ENCODE measurements around the gene SUSD6. TPM values are rescaled to one million over a fixed set of nuclear protein-coding genes. Genes with fewer than 3 reads are reported as not detected.

Gene SUSD6
- 24.1 and 43.3 TPM in 2 replicates for total RNA-seq (2021)
- Bru-seq, nascent RNA: percentile 67 among the genes with signal in this experiment
- percentile 76 among the genes with signal in this experiment for BruChase-seq, experiment 1, labeled RNA remaining after a 2-hour chase
- BruChase-seq, experiment 2, labeled RNA remaining after a 6-hour chase: percentile 62 among the genes with signal in this experiment
- long read RNA-seq, full-length matches to known transcripts: 3 of 15 reads
- long read RNA-seq, partial matches to known transcripts: 10 of 15 reads
- long read RNA-seq, other reads (novel, unspliced or antisense): 2 of 15 reads

GRCh38 chr14:69611172-69612013 is at the start of gene SUSD6:
TSS of gene SUSD6 (plus strand) at chr14:69611596. CDS start at chr14:69658593, 46,997 bp downstream.
- intact Hi-C loops (cut with micrococcal nuclease; ENCODE audit: unreplicated experiment): loop anchor here (1.0 to 2.0 kb wide), 4 partner anchors 19 to 105 kb away; no protein-coding TSS in a partner anchor
- Histone ChIP-seq H3K4me1 (replicated peaks; ENCODE audit: insufficient read depth) (peaks cover 17% of the 10 kb centered on the region), H3K9me2 (ENCODE audit: insufficient read depth) (no peaks in the 10 kb centered on the region), H3K79me2 (ENCODE audit: low read depth) (peaks cover 12% of the 10 kb centered on the region; the same call in 1 of the 2 replicates), H3K36me3 (ENCODE audit: low read depth) (no peaks in the 10 kb centered on the region), H3K9me3 (ENCODE audit: insufficient read depth, low read depth) (no peaks in the 10 kb centered on the region), H3K27me3 (ENCODE audit: insufficient read depth, low read depth) (no peaks in the 10 kb centered on the region), H3F3A (ENCODE audit: insufficient read depth, low read depth) (peaks cover 8% of the 10 kb centered on the region; the same call in 1 of the 2 replicates), H3K4me3 (peak within 1 kb of the TSS; percentile 74), H4K20me1 (ENCODE audit: insufficient read depth) (no peaks in the 10 kb centered on the region), H2AFZ (peak within 1 kb of the TSS; percentile 95), H3K27ac (no peak within 1 kb of the TSS), H3K4me2 (peak within 1 kb of the TSS; percentile 92)
- no peak for TF ChIP-seq CTCF (conservative IDR thresholded peaks at IDR 0.05)
- TF ChIP-seq EZH2 (IDR thresholded peaks at IDR 0.05; ENCODE audit: low read depth): no peak
- no TSS peak for BruUV-seq (replicated peaks)
- POLR2A ChIA-PET (ENCODE audit: unreplicated experiment): interaction anchor here (0.5 to 0.8 kb wide), 4 partner anchors 42 to 85 kb away, joined by 4 to 7 read pairs (median 4); no protein-coding TSS in a partner anchor
- peak; percentile 65 to 91 for DNase-seq
- CTCF ChIA-PET: interaction anchor here (0.6 kb wide), 3 partner anchors 21 to 27 kb away, joined by 3 to 10 read pairs (median 4); no protein-coding TSS in a partner anchor

GRCh38 chr14:69561893-69562292 is 49.5 kb upstream of the SUSD6 start:
- POLR2A ChIA-PET (ENCODE audit: unreplicated experiment): no interaction called here
- Histone ChIP-seq H3K79me2 (ENCODE audit: low read depth) (no peaks in the 10 kb centered on the region), H3K9me3 (ENCODE audit: insufficient read depth, low read depth) (no peaks in the 10 kb centered on the region), H3K9me2 (ENCODE audit: insufficient read depth) (no peaks in the 10 kb centered on the region), H3K4me3 (no peak overlapping the region), H3K36me3 (ENCODE audit: low read depth) (no peaks in the 10 kb centered on the region), H3K4me1 (replicated peaks; ENCODE audit: insufficient read depth) (no peaks in the 10 kb centered on the region), H3K27me3 (ENCODE audit: insufficient read depth, low read depth) (peaks cover 78% of the 10 kb centered on the region), H2AFZ (no peak overlapping the region), H3K27ac (no peak overlapping the region), H4K20me1 (ENCODE audit: insufficient read depth) (no peaks in the 10 kb centered on the region), H3K4me2 (no peak overlapping the region), H3F3A (ENCODE audit: insufficient read depth, low read depth) (no peaks in the 10 kb centered on the region)
- TF ChIP-seq CTCF (conservative IDR thresholded peaks at IDR 0.05) (no peak), EZH2 (IDR thresholded peaks at IDR 0.05; ENCODE audit: low read depth) (no peak)
- no TSS peak for BruUV-seq (replicated peaks)
- DNase-seq: no peak
- CTCF ChIA-PET: no interaction called here
- intact Hi-C loops (cut with micrococcal nuclease; ENCODE audit: unreplicated experiment): no loop called here

- TF ChIP-seq CTCF (conservative IDR thresholded peaks at IDR 0.05) (no peak), EZH2 (IDR thresholded peaks at IDR 0.05; ENCODE audit: low read depth) (no peak)
- Histone ChIP-seq H3K27me3 (ENCODE audit: insufficient read depth, low read depth) (peaks cover 58% of the 10 kb centered on the region), H3K4me2 (no peak overlapping the region), H4K20me1 (ENCODE audit: insufficient read depth) (no peaks in the 10 kb centered on the region), H3K36me3 (ENCODE audit: low read depth) (no peaks in the 10 kb centered on the region), H3K27ac (no peak overlapping the region), H3K79me2 (ENCODE audit: low read depth) (no peaks in the 10 kb centered on the region), H3K9me3 (ENCODE audit: insufficient read depth, low read depth) (no peaks in the 10 kb centered on the region), H3K4me1 (replicated peaks; ENCODE audit: insufficient read depth) (no peaks in the 10 kb centered on the region), H3K4me3 (no peak overlapping the region), H3F3A (ENCODE audit: insufficient read depth, low read depth) (peaks cover 6% of the 10 kb centered on the region; the same call in 1 of the 2 replicates), H3K9me2 (ENCODE audit: insufficient read depth) (no peaks in the 10 kb centered on the region), H2AFZ (no peak overlapping the region)
- BruUV-seq (replicated peaks): no TSS peak
- POLR2A ChIA-PET (ENCODE audit: unreplicated experiment): no interaction called here
- no peak for DNase-seq
- intact Hi-C loops (cut with micrococcal nuclease; ENCODE audit: unreplicated experiment): no loop called here
- CTCF ChIA-PET: no interaction called here
These were observed 43.8 kb upstream of the SUSD6 start for GRCh38 chr14:69567563-69567962.

All from PC-9 (cell line).